NCI-H82 treated with DMSO at 0.1 percent for 48 hours (cell line): Measurements from ENCODE around the gene SH3RF3.

Experiments
- DNase-seq: peaks from one replicate; lab custom pipeline; 2025; ENCODE audit not compliant: unreplicated experiment; lab: John Stamatoyannopoulos, UW

Gene SH3RF3

DNA sequence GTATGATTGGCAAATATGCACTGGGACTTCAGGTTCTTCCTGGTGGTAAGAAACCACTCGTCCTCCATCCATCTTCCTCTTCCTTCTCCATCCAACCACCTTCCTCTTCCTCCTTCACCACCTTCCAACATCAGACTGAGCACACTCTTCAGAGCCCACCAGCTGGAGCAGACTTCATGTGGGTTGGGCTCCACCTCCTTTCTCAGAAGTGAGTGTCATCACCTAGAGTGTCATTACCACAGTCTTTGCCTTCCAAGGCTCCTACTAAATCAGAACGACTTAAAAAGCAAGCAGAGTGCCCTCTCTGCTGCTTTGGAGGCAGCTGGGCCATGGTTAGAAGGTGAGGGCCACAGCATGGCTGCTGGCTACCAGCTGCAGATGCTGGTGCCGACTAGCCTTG lies 171.6 kb downstream of the SH3RF3 start:
- no peak for DNase-seq

DNA sequence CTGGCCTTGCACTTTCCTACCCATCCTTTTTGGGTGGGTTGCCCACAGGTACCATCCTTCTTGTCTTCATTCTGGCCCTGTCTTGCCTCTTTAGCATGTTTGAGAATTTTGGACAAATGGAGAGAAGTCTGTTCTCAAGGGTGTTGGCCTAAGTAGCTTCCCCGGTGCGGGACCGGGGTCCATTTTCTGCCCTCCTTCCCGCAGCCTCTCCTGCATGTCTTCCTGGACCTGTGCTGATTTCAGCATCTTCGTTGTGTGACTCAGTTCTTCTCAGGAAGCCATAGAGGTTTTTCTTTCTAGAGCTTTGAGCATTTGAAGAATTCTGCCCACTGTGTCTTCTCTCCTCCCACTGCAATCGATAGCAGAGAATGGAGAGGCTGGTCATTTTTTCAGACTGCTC lies 172.7 kb downstream of the SH3RF3 start:
- DNase-seq, result no peak

DNA sequence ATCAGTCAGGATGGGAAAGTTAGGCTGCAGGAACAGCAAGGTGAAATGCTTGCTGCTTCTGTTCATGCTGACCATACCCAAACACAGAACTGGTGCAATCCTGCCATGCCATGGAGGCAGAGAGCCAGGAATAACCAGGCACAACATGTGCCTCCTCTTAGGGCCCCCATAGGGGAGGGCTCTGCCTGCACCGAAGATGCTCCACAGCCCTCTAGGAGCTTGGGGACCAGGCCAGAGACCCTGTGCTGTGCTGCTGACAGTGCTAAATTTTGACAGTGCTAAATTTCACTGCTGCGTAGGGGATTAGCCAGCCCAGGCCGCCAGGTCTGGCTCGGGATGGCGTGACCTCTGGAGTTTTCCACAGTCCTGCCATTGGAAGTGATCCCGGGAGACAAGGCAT lies 173.3 kb downstream of the SH3RF3 start:
- no peak for DNase-seq

DNA sequence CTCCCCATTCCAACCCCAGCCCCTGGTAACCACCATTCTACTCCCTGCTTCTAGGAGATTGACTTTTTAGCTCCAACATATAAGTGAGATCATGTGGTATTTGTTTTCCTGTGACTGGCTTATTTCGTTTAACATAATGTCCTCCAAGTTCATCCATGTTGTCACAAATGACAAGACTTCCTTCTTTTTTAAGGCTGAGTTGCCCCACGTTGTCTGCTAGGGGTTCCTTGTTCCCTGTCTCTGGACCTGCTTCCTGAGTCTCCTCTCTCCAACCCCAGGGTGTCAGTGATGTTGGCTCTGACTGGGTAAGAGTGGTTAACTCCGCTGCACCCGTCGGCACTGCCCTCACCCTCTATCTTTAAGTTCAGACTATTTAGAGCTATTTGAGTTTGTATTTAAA lies 175.2 kb downstream of the SH3RF3 start:
- DNase-seq, result no peak

DNA sequence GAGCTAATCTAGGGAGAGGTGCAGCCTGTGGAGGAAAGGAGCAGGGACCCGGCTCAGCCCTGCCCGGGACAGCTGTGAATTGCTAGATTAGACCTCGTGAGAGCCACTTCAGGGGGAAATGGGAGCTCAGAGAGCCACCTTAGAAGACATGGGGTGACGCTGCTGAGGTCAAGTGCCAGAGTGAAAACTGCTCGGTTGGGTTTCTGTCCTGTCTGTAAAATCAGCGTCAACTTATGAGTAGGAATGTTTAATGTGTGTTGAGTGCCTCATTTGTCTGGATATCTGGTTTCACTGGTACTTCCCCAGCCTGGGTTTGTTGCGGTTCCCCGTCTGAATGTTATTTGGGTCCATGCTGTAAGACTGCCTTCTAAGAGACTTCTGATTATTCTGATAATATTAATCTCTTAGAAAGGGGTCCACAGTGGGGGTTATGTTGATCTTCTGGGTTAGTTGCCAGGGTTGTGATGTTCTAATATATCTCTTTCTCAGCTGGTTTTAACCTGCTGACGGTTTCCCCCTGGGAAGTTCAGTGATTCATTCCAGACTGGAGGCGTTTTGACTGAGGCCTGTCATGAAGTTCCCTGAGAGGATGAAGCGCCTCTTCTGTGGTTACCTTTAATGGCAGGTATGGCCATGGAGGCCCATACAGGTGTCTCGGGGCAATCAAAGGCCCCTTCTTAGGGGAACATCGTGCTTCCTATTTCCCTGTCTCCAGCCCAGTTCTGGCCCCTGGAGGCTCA lies 175.9 kb downstream of the SH3RF3 start:
- no peak for DNase-seq

DNA sequence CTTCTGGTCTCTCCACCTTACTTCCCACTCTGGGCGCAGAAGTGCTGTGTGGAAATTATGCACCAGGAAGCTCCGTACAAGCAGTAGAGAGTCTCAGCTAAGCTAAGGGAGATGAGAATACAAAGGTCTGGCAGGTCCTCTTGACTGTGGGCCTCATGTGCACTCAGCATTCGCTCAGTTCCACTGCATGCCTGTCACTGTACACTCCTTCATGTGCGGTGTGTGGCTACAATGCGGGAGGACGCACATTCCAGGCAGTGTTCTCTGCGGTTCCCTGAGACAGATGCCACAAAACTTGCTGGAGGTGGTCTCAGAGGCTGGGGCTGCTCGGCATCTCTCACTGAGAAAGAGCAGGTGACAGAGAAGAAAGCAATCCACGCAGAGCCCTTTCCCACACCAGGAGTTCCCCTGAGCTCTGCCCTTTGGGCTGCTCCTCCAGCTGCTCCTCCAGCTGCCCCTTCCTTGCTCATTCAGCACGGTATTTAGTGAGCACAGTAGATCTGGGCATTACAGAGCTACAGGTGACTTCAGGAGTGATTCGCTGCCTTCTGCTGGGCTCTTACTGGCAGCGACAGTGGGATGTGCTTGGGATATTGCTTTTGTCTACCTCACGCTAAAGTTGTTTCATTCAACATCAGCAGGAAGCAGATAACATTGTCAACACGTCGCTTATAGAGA lies 176.6 kb downstream of the SH3RF3 start:
- DNase-seq, result no peak

DNA sequence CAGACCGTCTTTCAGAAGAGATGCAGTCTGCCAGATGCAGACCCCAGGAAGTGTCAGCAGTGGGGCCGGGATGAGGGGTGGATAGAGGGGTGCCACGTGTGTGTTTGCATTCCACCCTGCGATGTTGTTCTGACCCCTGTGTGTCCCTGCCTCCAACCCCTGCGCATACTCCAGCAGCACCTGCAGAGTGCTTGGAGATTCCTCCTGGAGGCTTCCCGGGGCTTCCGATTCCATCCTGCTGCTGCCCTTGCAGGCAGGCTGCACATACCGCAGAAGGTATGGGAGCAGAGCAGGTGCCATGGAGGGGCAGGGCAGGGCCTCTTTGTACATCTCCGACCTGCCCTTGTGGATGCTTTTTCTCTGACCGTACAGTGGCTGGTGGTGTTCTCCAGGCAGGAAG lies 177.2 kb downstream of the SH3RF3 start:
- no peak for DNase-seq

DNA sequence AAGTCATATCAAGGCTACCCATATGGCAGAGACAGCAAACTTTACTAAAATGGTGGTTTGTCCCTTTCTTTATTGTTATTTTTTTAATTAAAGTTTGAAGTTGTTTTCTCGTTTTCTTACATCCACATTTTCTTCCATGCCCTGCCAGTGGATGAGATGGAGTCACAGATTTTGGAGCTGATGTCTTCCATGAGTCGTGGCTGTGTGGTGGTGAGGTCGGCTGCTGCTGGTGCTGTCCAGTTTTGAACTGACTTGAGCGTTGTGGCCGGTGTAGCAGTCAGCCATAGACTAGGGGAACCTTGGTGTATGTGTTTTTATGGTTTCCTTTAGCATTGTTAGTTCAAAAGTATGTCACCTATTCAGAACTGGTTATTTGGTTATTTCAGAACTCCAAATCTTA lies 182.8 kb downstream of the SH3RF3 start:
- no peak for DNase-seq

DNA sequence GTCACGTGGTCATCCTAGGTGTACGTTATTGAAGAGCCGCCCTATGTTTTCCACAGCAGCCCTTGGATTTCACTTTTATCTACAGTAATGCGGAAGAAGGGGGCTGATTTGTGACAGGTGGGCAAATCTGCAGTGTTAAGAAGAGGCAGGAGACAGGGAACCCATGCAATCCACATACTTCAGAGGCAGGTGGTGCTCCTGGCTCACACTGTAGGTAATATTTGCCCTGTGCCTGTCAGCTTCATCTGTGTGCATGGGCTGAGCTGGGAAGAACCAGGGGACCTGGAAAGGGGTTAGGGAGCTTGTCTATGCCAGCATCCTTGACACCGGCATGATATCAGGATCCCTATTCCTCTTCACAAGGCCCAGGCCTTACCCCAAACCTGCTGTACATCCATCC lies 183.9 kb downstream of the SH3RF3 start:
- DNase-seq, result no peak

DNA sequence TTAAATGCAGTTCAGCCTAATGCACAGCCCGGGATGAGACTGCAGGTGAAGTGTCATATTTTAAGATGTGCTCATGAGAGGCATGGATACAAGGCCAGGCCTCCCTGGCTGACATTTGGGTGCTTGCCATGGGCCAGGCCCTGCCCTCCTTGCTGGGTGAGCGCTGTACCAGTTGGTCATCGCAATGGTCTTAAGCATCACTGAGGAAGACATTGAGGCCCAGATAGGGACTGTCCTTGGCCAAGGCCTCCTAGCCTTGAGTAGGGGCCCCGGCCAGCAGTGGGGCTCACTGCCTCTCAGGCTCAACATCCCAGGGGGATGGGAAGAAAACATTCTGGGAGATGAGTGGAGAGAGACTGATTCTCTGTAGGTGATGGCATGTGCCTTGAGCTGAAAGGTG lies 184.3 kb downstream of the SH3RF3 start:
- DNase-seq, result no peak

DNA sequence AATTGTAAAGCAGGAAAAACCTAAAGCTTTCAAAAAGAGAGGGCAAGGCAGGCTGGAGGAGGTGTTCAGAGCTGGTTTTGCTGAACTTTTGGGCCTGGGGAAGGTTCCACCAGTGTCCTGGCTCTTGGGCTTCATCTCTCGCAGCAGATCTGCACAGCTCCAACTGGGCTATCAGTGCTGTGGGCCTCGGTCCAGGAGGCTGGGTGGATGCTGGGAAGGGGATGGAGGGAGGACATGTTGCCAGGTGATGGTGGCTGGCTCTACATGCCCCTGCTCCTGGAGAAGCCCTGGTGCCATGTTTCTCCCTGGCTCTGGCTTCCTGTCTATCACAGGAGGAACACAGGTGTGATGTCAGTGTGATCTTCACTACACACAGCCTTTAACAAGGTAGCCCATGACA lies 187.1 kb downstream of the SH3RF3 start:
- no peak for DNase-seq

DNA sequence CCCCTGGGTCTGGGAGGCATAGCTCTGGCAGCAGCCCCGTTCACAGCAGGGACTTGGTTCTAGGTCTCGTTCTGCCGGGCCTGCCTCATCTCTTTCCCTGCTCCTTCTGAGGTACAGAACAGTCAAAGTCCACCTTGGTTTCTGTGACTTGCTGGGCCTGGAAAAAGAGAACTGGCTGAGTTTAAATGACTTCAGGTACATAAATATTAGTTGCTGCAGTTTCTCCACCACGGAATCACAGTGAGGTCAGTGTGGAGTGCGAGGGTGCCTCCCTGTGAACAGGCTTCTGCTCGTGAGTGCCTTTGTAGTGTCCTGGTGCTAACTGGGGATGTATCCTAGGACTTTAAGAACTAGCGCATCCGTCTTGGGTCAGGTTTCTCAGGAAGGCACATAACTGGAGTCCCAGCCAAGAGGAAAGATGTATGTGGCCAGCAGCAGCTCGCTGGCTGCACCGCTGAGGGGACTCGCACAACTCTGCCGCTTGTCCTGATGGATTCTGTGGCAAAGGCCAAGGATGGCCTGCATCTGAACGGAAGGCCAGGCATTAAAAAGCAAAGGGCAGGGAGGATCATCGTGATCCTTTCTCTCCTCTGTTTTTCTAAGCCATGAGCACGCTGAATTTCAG lies 188.6 kb downstream of the SH3RF3 start:
- DNase-seq, result no peak

DNA sequence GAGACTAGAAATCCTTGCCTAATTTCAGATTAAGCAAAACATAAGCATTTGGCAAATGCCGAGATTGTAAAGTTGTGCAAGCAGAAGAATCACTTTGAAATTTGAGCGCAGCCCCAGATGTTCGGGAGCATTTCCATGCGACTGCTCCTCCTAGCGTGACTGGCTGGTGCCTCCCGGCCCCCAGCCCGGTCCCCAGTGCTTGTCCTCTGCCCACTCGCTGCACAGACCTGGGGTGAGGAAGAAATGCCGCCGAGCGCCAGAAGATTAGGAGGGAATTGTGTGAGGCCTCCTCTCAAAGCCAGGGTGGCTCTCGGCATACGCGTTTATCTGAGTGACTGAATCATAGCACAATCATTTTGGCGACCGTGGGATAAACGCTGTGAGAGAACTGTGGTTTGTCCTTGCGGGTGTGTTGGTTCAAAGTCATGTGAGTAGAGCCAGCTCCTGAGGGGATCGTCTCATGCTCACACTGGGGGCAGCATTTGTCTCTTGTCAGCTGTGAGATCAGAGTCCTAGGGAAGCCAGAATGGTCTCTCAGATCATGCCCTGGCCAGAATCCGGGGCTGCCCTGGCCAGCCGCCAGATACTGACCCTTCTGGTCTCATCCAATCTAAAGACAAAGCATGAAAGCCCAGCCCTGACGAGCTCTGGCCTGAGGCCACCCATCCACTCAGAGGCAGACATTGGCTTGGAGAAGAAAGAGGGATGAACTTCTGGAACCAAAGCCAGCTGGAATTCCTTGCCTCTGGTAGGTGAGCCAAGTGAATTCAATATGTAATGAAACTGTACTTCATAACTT lies 189.3 kb downstream of the SH3RF3 start:
- DNase-seq, result no peak

DNA sequence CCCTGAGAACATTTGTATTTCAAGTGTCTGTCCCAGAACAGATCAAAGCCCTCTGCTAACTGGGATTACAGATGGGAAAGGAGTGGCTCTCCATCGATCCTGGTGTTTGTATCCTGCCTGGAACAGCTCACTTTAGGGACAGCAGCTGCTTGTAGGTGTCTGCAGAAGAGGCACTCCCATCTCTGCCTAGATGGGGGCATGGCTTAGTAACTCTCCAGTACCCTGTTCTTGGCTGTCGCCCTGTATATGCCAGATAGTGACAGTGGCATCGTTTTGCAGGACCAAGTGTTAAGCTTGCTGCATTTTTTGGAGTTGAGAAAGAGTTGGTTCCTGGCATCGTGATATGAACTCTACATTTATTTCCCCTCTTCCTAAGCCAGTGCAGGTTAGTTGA lies 189.9 kb downstream of the SH3RF3 start:
- DNase-seq, result no peak

DNA sequence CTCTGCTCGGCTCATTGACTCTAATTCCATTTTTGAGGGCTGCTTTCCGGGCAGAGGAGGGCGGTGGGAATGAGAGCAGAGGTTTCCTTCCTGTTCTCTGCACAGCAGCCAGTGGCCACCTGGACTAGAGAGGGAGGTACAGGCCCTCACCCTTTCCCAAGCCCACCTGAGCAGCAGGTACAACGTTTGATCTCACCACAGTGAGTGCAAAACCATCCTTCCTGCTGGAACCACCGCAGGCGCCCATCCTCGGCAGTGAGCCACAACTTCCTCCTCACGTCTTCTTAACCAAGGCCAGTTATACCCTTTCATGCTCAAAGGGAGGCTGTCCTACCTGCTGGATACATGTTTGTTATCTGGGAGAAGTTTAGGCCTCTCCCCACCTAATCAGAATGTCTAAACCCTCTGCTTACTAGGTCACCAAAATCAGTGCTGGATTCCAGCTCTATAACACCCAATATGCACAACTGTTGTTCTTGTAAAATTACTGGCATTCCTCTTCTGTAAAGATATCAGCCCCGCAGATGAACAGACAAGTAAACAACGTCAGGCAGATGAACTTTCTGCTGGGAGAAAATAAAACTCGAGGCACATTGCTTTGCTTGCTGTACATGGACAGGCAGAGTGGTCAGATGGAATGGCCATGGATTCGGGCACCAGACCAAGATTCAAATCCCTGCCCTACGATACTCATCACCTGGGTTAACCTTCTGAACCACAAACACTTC lies 191.4 kb downstream of the SH3RF3 start:
- DNase-seq, result no peak

DNA sequence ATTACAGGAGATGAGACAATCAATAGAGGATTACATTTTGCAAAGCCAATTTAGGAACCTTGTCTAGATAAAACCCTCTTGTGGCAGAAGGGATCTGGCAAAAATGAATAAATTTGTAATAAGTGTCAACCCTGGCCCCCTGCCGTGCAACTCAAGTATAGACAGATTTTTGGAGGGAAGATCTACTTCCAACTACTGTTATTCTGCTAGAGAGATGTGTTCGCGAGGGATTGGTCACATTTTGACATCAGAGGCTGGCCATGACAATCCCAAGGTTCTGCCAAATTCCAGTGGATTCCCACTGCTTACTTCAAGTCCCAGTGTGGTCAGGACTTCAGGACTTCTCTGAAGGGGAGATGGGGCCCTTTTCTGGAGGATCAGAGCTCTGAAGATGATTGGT lies 192.6 kb downstream of the SH3RF3 start:
- peak; percentile 43 for DNase-seq

DNA sequence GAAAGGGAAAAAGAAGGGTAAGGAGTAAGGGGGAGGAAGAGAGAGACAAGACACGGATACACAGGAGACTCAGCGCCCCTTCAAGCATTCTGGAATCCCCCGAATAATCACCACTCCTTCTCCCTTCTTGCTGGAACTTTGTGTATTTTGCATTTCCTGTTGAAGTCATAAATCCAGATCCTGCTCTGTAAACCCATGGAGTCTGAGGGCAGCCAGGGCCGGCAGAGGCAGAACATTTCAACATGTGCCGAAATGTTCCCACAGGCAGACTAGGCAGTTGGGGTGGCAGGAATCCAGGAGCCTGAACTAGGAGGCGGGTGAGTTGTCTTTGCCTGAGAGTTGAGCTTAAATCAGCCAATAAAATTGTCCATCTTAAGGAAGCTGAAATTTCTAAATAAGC lies 193.1 kb downstream of the SH3RF3 start:
- no peak for DNase-seq

DNA sequence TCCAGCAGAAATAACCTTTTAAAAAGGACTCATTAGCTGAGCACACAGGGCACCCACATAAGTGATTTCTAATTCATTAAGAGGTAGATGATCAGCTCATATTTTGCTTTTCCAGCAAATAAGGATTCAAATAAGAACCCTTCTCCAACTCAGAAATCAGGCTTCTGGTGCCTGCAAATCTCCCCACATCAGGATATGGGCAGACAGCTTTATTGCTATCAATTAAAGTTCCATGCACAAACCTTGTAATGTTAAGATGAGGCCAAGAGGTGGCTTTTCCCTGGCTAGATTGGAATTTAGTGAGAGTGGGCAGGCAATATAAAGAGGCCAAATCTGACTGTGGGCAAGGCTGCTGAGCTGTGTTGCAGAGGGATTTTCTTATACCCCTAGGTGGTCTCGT lies 193.6 kb downstream of the SH3RF3 start:
- no peak for DNase-seq

DNA sequence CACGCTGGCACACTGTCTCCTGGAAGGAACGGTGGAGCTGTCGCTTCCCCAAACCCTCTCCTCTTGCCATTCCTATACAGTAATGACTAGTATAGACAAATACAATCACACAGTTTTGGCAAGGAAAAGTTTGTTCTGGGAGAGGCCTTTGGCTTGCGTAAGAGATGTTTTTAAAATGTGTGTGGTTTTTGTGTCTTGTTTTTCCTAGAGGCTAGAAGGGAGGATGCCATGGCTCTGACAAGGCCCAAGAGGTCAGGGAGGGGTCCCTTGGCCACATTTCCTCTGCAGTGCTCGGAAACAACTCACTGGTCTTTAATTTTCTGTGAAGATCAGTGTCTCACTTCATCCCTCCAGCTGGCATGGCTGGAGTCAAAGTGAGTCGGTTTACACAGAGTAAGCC lies 195.9 kb downstream of the SH3RF3 start:
- no peak for DNase-seq

DNA sequence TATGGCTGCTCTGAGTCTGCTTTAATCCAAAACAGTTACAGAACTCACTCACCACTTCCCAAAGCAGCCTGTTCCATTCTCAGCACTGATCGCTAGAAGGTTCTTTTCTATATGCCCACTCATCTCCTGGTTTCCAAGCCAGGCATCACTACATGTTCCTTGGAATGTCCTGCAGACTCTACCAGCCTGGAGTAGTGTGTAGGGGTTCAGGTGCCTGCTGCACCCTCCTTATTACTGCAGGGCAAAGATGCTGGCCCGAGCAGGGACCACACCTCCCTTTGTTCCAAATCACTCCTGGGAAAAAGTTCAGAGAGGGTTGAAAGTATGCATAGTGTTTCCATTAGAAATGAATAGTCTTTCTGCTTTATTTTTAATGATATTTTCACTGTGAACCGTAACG lies 196.6 kb downstream of the SH3RF3 start:
- no peak for DNase-seq

DNA sequence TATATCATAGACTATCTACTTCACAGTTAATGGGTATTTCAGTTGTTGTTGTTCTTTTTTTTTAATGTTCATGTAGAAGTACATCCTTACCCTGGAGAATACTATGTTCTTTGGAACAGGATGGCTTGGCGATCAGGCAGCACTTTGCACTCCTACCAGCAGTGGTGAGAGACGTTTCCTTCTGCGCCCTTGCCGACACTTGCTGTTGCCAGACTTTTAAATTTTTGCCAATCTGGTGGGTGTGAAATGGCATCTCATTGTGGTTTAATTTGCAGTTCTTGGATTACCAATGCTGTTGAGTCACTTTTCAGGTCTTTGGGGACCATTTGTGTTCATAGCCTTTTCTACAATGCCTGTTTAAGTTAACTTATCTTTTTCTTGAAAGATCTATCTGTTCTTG lies 197.3 kb downstream of the SH3RF3 start:
- no peak for DNase-seq
